DOHH2 (cell line): ENCODE data around the gene PRPF38B.

ENCODE experiments used
- CTCF ChIP-seq: fragments of 200-600 bp; sonication (generic); IDR thresholded peaks from one replicate; pipeline ENCODE4 v1.5.1; 2014; ENCODE audit warnings: antibody characterized with exemption, mild to moderate bottlenecking, low read depth, low read length; ENCODE audit not compliant: poor library complexity, severe bottlenecking
- EZH2phosphoT487 ChIP-seq: fragments of 200-600 bp; sonication (generic); IDR thresholded peaks from 2 replicates; pipeline ENCODE4 v1.6.1; 2017; ENCODE audit warnings: borderline replicate concordance, mild to moderate bottlenecking, antibody characterized with exemption, low read length, moderate library complexity, mixed read lengths

- TF ChIP-seq CTCF (no peak), EZH2phosphoT487 (no peak)
These were observed 58.5 kb downstream of the PRPF38B start for GRCh38 chr1:108750476-108751181.
